Measurements from ENCODE around the gene ULBP2. TPM values are rescaled to one million over a fixed set of nuclear protein-coding genes. Genes with fewer than 3 reads are reported as not detected.
"Not testable (repeated sequence)": the region's sequence is repeated elsewhere in the genome, so short reads cannot be mapped to it uniquely, and the experiment has no call there.

Gene ULBP2
- total RNA-seq, 1 donor from 2014 or later, result not detected

- no peaks in the 10 kb centered on the region for H3K27me3 ChIP-seq
- TF ChIP-seq CTCF (IDR thresholded peaks at IDR 0.05), result no peak
- peaks cover 0 to 7% of the 10 kb centered on the region in 2 donors for H3K4me1 ChIP-seq
- H3K9me3 ChIP-seq, result no peaks in the 10 kb centered on the region
- intact Hi-C loops (cut with DNase I), result no loop called here
- H3K27ac ChIP-seq, result no peak overlapping the region
- H3K36me3 ChIP-seq, result no peaks in the 10 kb centered on the region
- no peak for DNase-seq (ENCODE audit: low spot score in 2 of 2)
- H3K4me3 ChIP-seq, result no peak overlapping the region
Observed at GRCh38 chr6:149969635-149970034, 27.8 kb downstream of the ULBP2 start.

GRCh38 chr6:149974394-149974793 lies 32.6 kb downstream of the ULBP2 start:
- H3K4me3 ChIP-seq; H3K36me3 ChIP-seq; intact Hi-C loops (cut with DNase I); H3K27ac ChIP-seq; H3K27me3 ChIP-seq; DNase-seq (ENCODE audit: low spot score in 2 of 2); H3K9me3 ChIP-seq; H3K4me1 ChIP-seq: not testable (repeated sequence)

- Histone ChIP-seq H3K4me1 (no peaks in the 10 kb centered on the region), H3K4me3 (no peak overlapping the region), H3K36me3 (no peaks in the 10 kb centered on the region), H3K9me3 (no peaks in the 10 kb centered on the region), H3K27ac (no peak overlapping the region), H3K27me3 (no peaks in the 10 kb centered on the region)
- intact Hi-C loops (cut with DNase I), result no loop called here
- no peak for TF ChIP-seq CTCF (IDR thresholded peaks at IDR 0.05)
- DNase-seq (ENCODE audit: low spot score in 2 of 2), result no peak
Observed at GRCh38 chr6:149974825-149975224, 33.0 kb downstream of the ULBP2 start.

GRCh38 chr6:149975400-149975799 lies 33.6 kb downstream of the ULBP2 start:
- no peak for TF ChIP-seq CTCF (IDR thresholded peaks at IDR 0.05)
- H3K36me3 ChIP-seq, result no peaks in the 10 kb centered on the region
- H3K27me3 ChIP-seq, result no peaks in the 10 kb centered on the region
- H3K9me3 ChIP-seq, result no peaks in the 10 kb centered on the region
- H3K4me1 ChIP-seq, result no peaks in the 10 kb centered on the region
- intact Hi-C loops (cut with DNase I), result no loop called here
- no peak for DNase-seq (ENCODE audit: low spot score in 2 of 2)
- no peak overlapping the region for H3K4me3 ChIP-seq
- H3K27ac ChIP-seq, result no peak overlapping the region

GRCh38 chr6:149977221-149977620 lies 35.4 kb downstream of the ULBP2 start:
- DNase-seq (ENCODE audit: low spot score in 2 of 2), result no peak
- Histone ChIP-seq H3K27me3 (no peaks in the 10 kb centered on the region), H3K9me3 (no peaks in the 10 kb centered on the region), H3K36me3 (no peaks in the 10 kb centered on the region), H3K27ac (no peak overlapping the region), H3K4me3 (no peak overlapping the region), H3K4me1 (no peaks in the 10 kb centered on the region)
- intact Hi-C loops (cut with DNase I), result no loop called here
- no peak for TF ChIP-seq CTCF (IDR thresholded peaks at IDR 0.05)

GRCh38 chr6:149978610-149979009 lies 36.8 kb downstream of the ULBP2 start:
- DNase-seq (ENCODE audit: low spot score in 2 of 2), result no peak
- Histone ChIP-seq H3K27ac (no peak overlapping the region), H3K27me3 (no peaks in the 10 kb centered on the region), H3K4me1 (no peaks in the 10 kb centered on the region), H3K9me3 (no peaks in the 10 kb centered on the region), H3K4me3 (no peak overlapping the region), H3K36me3 (no peaks in the 10 kb centered on the region)
- intact Hi-C loops (cut with DNase I), result no loop called here
- no peak for TF ChIP-seq CTCF (IDR thresholded peaks at IDR 0.05)

All from ascending aorta (tissue), 2 donors.